ENCODE measurements around the gene ZFYVE21. TPM values are rescaled to one million over a fixed set of nuclear protein-coding genes. Genes with fewer than 3 reads are reported as not detected.

ZFYVE21 gene
- total RNA-seq, 1 experiment from 2014 or later = 49.7 TPM

DNA sequence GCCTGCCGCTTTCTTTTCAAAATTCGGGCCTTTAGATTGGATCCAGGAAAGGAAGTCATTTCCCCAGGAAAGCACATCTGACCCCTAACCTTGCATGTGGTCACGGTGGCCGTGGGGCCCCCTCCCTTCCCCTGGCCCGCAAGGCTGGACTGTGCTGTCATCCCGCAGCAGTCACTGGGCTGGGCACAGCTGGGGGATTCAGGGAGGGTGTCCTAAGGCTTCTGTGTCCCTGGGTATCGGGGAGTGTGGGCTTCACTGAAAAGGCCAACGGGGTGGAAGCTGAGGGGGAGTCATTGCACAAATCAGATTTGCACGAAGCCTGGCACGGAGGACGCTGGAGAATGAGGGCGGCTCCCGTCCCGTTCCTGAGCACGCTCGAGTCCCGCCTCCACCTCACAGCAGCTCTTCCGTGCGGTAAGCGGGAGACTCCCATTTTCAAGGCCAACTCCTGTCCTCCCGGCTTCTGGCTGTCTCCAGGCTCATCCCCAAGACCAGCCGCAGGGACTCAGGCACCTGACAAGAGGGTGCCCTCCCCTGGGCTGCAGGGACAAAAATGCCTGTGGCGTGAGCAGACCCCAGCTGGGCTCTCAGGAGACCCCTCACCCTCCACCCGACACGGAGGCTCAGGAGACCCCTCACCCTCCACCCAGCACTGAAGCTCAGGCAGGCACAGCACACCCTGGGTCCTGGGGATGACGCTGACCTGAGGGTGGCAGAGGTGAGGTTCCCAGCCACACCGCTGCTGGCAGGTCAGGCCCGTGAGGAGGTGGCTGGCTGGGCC lies 9.9 kb upstream of the ZFYVE21 start:
- Histone ChIP-seq H3K79me2 (ENCODE audit: insufficient read depth, low read length) (no peaks in the 10 kb centered on the region), H2BK12ac (ENCODE audit: insufficient read length, low read depth, low read length) (no peak overlapping the region), H3T11ph (ENCODE audit: low read length) (no peak overlapping the region), H4K8ac (replicated peaks; ENCODE audit: insufficient read length, low read depth, low read length) (no peak overlapping the region), H2BK20ac (ENCODE audit: low read depth, low read length, poor library complexity, severe bottlenecking) (no peak overlapping the region), H3K4me1 (ENCODE audit: insufficient read depth, low read length) (no peaks in the 10 kb centered on the region; the same call in 1 of the 2 replicates), H3K56ac (ENCODE audit: insufficient read length, low read depth, low read length) (no peak overlapping the region), H3K27ac (ENCODE audit: insufficient read length, low read depth, low read length) (no peak overlapping the region), H3K9me3 (ENCODE audit: control insufficient read depth, low read depth, low read length) (no peaks in the 10 kb centered on the region), H4K91ac (ENCODE audit: insufficient read length, low read depth, low read length) (no peak overlapping the region), H3K9ac (ENCODE audit: extremely low read depth, insufficient read length, low read length) (no peak overlapping the region), H3K18ac (ENCODE audit: insufficient read length, low read depth, low read length) (no peak overlapping the region), H2BK120ac (ENCODE audit: low read depth, low read length, poor library complexity, severe bottlenecking) (no peak overlapping the region), H3K14ac (ENCODE audit: insufficient read depth, low read length) (no peak overlapping the region), H2BK5ac (ENCODE audit: insufficient read length, low read length) (no peak overlapping the region), H3K4ac (ENCODE audit: low read depth, low read length) (no peak overlapping the region), H3K23ac (ENCODE audit: insufficient read length, low read depth, low read length) (no peak overlapping the region), H3K4me2 (ENCODE audit: insufficient read depth, insufficient read length, low read length) (no peak overlapping the region), H3K23me2 (ENCODE audit: insufficient read length, low read depth, low read length, poor library complexity, severe bottlenecking) (no peaks in the 10 kb centered on the region), H4K20me1 (ENCODE audit: control insufficient read depth, insufficient read depth, insufficient read length) (no peaks in the 10 kb centered on the region), H2BK15ac (ENCODE audit: low read depth, low read length) (no peak overlapping the region), H3K27me3 (ENCODE audit: insufficient read depth, low read length) (no peaks in the 10 kb centered on the region), H2AK5ac (ENCODE audit: insufficient read length, low read length) (no peak overlapping the region), H3K79me1 (ENCODE audit: insufficient read depth, low read depth, low read length, poor library complexity, severe bottlenecking) (no peaks in the 10 kb centered on the region), H2AFZ (ENCODE audit: low read length) (no peak overlapping the region), H4K5ac (ENCODE audit: insufficient read length, low read depth, low read length) (no peak overlapping the region)
- Mint-ChIP-seq H3K27me3 (ENCODE audit: low read depth) (no peaks in the 10 kb centered on the region; the same call in 1 of the 2 replicates), H3K9me3 (no peaks in the 10 kb centered on the region; a peak in 2 of 5 replicates), H3K36me3 (ENCODE audit: insufficient read depth in 1 of 3, low read depth in 3 of 3) (peaks cover 33 to 62% (median 59%) of the 10 kb centered on the region in 3 experiments; a peak in 6 of 7 replicates), H3K4me1 (peaks cover 1 to 7% of the 10 kb centered on the region in 2 experiments), H3K27ac (no peak overlapping the region; a peak in 1 of 7 replicates), H3K4me3 (no peak overlapping the region)
- no CpG with 5 or more reads among the region's 28 CpGs for WGBS (ENCODE audit: extremely low coverage, insufficient read length, low lambda C conversion rate)
- TF ChIP-seq, protein P1, sequence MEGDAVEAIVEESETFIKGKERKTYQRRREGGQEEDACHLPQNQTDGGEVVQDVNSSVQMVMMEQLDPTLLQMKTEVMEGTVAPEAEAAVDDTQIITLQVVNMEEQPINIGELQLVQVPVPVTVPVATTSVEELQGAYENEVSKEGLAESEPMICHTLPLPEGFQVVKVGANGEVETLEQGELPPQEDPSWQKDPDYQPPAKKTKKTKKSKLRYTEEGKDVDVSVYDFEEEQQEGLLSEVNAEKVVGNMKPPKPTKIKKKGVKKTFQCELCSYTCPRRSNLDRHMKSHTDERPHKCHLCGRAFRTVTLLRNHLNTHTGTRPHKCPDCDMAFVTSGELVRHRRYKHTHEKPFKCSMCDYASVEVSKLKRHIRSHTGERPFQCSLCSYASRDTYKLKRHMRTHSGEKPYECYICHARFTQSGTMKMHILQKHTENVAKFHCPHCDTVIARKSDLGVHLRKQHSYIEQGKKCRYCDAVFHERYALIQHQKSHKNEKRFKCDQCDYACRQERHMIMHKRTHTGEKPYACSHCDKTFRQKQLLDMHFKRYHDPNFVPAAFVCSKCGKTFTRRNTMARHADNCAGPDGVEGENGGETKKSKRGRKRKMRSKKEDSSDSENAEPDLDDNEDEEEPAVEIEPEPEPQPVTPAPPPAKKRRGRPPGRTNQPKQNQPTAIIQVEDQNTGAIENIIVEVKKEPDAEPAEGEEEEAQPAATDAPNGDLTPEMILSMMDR (conservative IDR thresholded peaks at IDR 0.05) = no peak
- peak; percentile 32 for DNase-seq
